HG02970 (cell line): ENCODE data around the gene SLC2A9.

ENCODE experiments used
- ATAC-seq: cut with Tn5 transposase; IDR thresholded peaks from one replicate; pipeline ENCODE4 v1.9.1; 2021; ENCODE audit warnings: mild to moderate bottlenecking, moderate library complexity, moderate number of reproducible peaks; ENCODE audit not compliant: unreplicated experiment, low FRiP score

SLC2A9 gene

DNA sequence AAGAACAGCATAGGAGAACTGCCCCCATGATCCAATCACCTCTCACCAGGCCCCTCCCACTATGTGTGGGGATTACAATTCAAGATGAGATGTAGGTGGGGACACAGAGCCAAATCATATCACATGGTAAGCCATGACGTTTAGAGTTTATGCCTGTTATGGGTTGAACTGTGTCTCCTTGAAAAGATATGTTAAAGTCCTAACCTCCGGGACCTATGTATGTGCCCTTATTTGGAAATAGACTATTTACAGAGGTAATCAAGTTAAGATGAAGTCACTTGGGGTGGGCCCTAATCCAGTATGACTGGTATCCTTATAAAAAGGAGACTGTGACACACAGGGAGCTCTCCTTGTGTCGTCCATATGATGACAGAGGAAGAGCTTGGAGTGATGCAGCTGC is 25.2 kb upstream of the SLC2A9 start:
- no peak for ATAC-seq

DNA sequence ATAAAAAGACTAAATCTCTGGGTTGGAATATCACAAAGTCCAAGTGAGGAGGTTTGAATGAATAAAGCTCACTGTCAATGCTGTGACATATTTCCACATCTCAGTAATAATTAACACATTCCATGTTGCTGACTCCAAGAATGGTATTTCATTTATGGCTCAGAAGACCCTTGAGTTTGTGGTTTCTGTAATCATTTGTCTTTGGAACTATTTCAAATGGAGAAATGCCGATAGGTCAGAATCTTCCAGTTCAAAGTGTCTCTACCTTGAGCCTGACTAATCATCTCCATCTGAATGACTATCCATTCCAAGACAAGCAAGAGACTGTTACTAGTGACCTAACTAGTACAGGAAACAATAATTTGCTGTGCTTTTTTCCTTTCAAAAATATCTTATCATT is 24.2 kb upstream of the SLC2A9 start:
- no peak for ATAC-seq

DNA sequence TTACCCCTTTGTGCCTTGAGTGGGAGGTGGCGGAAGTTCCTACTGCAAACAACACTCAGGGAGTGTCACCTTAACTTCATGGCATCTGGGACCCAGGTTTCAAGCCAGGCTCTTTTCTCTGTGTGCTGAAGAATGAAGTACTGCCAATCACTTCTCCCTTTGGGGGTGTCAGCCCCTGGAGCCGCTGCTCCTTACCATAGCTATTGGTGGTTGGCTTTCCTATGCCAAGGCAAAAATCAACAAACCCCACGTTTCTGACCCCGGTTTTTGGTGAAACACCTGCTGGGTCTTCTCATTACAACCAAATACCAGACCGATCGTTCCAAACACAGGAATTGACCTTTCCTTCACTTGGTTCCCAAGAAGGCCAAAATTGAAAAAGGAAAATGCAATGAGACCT is 19.7 kb upstream of the SLC2A9 start:
- no peak for ATAC-seq

DNA sequence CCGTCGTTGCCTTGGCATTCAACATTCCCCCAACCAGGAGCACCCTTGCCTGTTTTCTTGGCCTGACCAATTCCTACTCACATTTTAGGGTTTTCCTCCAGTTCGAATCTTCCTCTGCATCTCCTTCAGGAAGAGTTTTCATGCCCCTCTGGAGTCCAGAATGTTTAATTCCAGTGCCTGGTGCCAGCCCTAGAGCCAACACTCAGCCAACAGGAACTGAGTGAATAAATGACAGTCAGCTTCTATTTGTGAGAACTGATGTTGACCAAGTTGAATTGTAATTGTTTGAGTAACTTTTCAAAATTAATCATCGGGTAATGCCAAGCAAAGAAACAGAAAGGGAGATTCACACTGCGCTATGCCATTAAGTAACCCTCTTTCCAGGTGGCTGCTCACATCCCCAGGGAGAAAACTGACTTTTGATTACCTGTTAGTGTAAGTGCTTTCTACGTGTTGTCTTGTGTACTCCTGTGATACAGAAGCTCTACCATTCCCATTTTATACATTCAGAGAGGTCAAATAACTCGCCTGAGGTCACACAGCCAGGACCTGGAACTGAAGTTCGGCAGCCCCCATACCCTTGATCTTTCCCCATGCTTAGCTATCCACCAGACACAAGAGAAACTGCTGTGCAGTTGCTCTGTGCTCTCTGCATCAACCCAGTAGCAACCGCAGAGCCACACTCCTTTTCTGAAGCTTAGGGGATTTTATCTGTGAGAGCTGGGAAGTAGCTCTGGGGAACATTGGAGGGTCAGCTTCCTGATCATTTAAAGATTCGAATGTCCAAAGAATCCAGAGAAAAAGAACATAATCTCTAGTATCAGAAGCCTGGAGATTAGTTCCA is 19.0 kb upstream of the SLC2A9 start:
- no peak for ATAC-seq

DNA sequence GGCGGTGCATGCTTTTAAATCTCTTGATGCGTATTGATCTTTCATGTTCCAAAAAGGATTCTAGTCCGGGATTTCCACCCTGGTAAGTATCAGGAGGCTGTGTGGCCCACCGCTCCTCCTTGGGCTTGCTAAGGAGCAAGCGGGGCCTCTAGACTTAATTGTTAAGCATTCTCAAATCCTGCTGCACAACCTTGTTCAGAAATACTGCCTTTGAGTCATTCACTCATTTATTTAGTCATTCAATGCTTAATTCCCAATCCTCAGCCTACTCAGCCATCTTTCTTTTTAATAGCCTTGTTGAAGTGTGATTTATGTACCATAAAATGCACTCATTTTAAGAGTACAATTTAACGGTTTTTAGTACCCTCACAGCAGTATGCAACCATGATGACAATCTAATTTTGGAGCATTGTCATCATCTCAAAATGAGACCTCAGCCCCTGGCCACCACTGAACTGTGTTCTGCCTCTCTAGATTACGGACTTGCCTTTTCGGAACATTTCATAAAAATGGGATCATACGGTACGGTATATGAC is 15.6 kb upstream of the SLC2A9 start:
- no peak for ATAC-seq

DNA sequence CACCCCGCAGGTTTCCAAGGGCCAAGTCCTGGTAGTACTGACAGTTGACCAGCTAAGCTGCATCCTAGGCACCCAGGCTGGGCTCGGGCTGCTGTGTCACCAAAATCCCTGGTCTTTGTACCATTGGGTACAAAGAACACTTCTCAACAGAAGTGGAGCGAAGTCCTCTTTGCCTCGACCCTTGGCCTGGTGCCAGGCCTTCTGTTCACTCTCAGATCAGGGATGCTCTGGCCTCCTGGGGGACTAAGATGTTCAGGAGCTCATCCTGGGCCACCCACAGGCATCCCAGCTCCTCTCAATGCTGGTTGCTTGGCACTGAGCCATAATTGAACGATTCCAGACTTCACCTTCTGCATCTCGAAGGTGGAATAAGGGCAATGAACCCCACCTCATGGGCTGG is 13.8 kb upstream of the SLC2A9 start:
- ATAC-seq, result no peak

DNA sequence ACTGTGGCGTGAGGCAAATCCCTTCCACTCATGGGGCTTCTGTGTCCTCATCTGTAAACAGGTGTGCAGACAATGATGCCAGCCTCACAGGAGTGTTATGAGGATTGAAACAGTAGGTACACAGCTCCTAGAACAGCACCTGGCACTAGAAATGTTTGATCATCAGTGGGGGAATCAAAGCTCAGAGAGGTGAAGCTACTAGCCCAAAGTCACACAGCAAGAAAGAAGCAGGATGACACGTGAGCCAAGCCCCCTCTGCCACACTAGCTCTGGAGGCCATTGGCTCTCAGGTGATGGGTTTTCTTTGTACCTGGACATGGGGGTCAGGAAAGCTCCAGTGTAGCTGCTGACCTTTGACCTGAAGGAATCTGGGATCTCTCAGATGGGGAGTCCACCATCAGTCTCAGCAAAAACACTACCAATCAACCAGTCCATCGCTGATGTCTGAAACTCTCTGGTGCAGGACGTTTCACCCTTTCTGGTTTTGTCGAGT is 13.4 kb upstream of the SLC2A9 start:
- ATAC-seq, result no peak

DNA sequence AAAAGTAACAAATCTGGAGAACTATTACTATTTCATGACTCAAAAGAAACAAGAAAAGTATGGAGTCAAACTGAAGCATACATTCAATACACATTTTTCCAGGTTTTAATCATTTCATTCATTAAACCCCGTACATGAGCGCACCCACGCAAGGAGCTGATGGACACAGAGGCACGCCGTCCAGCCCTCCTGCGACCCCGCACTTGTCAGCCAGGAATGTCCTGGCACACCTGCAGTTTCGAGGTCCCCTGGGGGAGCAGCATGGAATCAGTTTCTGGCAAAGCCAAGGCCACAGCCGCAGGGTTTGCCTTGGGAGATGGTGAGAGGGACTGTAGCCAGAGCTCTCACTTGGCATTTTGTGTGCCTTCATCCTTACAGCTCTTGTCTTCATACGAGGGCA is 12.8 kb upstream of the SLC2A9 start:
- no peak for ATAC-seq

DNA sequence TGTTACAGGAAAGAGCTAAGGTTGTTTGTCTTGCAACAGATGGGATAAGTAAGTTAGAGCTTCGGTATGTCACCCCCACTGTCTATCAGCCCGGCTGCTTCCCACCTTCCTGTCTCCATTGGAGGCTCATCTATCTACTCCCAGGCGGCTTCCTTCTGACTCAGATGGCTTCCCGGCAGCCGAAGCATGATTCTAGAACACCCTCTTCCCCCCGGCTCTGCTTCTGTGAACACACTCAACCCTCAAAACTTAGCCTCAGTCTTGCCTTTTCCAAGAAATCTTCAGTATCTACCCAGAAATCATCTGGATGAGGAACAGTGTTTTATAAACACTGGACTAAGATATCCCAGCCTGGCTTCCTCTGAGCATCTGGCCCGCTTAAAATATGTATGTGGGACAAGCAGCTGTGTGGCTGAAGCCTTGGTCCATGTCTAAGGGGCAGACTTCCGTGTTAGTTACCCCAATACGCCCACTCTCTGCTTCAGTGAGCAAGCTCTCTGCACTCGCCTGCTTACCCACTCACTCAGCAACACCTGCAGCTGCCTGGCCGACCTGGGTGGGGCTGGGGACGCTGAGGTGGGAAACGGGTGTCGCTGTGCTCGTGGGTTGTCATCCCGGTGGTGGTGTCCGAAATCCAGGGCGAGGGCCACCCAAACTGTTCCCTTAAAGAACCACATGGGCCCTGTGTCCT is 12.0 kb upstream of the SLC2A9 start:
- no peak for ATAC-seq

DNA sequence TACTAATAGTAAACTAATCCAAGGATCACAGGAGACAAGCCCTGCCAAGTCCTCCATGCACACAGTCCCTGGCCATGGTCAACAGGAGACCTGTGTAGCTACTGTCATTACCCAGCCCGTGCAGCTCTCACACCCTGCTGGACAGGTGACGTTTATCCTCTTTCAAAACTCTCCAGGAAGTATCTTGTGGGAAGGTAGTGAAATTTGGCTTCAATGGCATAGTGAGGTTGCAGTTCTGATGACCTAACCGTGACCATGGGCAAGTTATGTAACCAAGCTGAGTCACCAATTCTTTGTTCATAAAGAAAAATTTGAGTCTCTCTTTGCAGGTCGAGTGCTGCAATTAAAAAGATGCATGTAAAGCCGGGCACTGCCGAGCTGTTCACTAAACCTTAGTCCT is 11.3 kb upstream of the SLC2A9 start:
- no peak for ATAC-seq

DNA sequence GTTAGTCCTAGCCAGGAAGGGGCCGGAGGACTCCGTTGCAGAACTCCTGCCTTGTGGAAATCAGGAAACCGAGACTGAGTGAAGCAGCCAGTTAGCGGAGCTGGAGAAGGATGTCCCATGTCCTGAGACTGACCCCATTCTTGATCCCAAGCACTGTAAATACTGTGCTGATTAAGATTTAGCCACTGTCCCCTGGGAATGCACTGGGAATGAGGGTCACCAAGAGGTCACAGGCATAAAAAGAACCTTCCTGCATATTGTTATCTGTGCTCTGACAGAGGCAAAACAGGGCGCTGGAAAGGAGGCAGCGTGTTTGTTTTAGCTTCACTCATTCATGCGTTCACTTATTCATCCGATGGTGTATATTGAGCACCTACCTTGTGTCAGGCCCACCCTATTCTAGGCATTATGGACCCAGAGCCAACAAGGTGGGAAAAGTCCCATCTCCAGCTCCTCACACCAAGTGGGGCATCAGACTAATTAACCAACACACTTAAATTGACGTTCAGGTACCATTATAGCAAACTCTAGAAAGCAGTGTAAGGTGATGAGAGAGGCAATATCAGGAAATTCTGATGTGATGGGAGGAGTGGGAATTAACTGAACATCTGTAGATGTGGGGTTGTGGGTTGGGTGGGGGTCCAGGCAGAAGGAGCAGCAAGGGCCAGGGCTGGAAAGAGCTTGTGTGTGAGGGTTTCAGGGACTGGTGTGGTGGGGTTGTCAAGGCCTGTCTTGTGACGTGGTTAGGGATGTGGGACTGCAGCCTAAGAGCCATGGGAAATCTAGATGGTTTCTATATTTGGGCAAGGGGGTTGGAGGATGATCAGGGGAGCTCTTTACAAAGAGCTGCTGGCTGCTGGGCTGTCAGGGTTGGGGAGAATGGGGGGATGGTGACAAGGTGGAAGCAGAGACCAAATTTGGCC is 10.6 kb upstream of the SLC2A9 start:
- ATAC-seq, result no peak

DNA sequence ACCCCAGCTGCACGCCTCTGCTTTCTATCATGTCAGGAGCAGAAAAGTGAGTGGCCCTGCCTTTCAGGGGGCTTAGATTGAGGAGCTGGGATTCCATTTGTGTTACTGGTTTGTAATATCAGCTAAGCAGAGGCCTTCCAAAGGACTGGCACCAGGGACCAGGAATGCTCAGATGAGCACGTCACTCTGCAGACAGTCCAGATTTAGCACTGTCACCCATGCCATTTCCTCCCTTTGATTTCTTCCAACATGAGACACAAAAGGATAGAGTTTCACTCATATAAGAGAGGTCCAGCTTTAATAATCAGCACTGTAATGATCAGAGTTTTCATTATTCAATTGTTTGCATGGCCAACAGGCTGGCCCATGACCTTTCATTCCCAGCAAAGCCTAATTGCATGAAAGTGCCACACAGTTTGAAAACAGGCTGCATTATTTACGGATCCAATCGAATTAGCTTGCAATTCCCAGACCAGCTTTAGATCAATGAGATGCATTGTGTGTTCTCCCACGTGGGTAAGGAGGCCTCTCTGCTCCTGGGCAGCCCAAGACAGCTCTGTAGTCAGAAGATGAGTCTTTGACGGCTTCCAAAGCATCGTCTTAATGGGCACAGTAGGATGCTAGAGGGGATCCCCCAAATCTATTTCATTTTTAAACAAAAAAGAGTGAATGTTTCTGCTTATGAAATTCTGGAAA is 9.8 kb upstream of the SLC2A9 start:
- ATAC-seq, result no peak

DNA sequence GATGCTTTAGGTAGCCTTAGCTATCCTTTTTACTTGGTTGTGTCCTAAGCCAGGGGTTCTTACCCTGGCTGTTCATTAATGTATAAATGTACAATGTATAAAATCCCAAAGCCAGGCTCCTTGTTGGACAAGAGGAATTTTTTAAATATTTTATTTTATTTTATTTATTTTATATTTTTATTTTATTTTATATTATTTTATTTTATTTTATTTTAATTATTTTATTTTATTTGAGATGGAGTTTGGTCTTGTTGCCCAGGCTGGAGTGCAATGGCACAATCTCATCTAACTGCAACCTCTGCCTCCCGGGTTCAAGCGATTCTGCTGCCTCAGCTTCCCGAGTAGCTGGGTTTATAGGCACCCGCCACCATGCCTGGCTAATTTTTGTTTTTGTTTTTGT is 8.1 kb upstream of the SLC2A9 start:
- no peak for ATAC-seq

DNA sequence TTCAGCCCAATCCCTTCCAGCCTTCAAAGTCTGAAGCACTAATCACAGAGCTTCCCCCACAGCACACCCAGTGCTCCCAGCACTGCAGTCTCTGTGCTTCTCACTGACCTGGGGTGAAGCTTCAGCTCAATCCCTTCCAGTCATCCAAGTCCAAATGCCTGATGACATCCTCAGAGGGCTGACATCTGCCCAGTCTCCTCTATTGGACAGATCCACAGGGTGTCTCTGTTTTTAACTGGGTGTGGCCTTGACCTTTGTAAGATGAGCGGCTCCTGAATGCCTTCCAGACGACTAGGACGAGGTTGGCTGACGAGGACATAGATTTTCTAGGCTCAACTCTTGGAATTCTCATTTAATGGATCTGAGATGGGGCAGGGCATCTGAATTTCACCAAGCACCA is 7.6 kb upstream of the SLC2A9 start:
- no peak for ATAC-seq

DNA sequence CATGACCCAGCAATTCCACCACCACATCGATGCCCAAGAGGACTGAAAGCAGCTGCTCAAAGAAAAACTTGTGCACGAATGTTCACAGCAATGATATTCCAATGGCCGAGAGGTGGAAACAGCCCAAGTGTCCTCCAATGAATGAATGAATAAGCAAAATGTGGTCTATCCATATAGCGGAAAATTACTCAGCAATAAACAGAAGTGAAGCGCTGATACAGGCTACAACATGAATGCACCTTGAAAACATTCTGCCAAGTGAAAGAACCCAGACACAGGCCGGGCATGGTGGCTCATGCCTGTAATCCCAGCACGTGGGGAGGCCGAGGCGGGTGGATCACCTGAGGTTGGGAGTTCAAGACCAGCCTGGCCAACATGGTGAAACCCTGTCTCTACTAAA is 5.2 kb upstream of the SLC2A9 start:
- no peak for ATAC-seq

DNA sequence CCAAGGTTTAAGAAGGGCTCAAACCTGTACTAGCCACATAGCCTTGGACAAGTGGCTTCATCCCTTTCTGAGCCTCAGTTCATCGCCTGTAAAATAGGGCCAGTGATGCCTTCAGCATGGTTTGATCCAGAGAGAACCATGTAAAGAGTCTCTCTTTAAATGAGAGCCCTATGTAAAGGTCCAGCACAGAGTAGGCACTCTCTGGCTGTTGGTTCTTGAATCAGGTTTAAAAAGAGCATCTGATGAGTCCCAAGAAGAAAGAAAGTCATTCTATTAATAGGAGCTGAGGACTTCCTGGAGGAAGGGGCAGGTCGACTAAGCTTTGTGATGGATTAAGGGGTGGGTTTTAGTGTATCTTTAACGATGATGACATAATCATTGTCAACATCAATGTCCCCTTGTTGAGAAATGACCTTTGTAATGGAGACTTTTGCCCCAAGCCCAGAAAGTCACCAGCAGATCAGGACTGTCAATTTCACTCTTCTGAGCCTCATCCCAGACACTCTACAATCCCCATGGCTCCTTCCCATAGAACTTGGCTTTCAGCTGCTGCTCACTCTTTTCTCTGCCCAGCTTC is 4.0 kb upstream of the SLC2A9 start:
- ATAC-seq, result no peak

DNA sequence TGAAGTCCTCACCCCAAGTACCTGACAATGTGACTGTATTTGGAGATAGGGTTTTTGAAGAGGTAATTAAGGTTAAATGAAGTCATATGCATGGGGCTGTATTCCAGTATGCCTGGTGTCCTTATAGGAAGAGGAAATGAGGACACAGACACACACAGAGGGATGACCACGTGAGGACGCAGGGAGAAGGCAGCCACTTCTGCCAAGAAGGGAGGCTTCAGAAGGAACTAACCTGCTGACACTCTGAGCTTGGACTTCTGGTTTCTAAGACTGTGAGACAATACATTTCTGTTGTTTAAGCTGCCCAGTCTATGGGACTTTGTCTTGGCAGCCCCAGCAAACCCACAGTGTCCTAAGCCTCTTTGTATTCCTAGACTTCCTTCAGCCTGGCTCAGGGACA is 3.0 kb upstream of the SLC2A9 start:
- no peak for ATAC-seq

DNA sequence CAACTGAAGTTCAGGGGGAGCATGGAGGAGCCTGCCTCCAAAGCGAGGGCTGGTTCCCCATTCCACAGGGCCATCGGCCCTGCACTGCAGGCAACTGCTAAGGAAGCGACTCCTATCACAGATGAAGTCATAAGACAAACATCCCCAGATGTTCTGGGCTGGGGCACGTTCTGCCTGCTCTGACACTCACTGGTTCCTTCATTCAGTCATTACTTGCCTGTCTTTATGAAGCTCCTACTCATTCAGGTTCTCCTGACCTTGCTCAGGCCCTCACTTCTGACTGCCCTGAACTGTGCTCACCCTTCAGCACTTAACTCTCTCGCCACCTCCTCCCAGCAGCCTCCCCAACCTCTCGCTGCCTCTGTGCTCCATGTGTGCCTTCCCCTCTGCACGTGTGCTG is 2.5 kb upstream of the SLC2A9 start:
- ATAC-seq, result no peak

DNA sequence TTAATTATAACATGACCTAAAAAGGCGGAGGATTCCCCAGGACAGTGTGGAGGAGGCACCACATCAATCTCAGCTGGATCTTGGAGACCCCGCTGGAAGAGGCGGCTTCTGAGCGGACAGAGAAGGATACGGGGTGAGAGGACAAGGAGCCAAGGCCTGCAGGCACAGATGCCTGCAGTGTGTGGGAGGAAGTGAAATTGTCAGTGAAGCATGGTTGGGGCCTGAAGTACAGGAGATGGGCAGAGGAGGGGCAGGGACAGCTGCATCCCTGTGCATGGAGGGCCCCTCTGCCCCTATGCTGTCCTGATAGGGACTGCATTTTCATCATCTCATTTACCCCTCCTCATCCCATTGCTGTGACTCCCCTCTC is 1.7 kb upstream of the SLC2A9 start:
- ATAC-seq, result no peak
